ENCODE results near the gene SYNE1.
"Not testable (repeated sequence)": the region's sequence is repeated elsewhere in the genome, so short reads cannot be mapped to it uniquely, and the experiment has no call there.

Gene SYNE1

GRCh38 chr6:152566103-152566875 is 70.9 kb downstream of the SYNE1 start:
- no peak for DNase-seq (ENCODE audit: low read depth, low spot score)

DNA sequence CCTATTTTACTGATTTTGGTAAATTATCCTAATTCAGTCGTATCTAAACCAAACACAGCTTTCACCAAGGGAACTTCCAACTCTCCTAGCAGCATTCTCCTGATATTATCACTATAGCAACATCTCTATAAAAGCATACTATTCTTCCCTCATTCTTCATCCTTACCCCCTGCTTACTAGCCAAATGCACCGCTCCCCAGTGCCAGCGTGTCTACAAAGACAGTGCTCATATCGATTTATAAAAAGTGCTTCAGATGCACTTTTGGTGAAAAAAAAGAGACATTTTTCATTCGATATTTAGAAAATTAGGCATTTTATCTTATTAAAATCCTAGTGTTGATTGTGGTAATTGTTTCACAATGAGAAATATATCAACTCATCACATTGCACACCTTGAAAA is 74.0 kb downstream of the SYNE1 start:
- DNase-seq (ENCODE audit: low read depth, low spot score), result no peak

- not testable (repeated sequence) for DNase-seq (ENCODE audit: low read depth, low spot score)
These were observed 78.4 kb downstream of the SYNE1 start for GRCh38 chr6:152558798-152559197.

GRCh38 chr6:152557502-152557901 is 79.7 kb downstream of the SYNE1 start:
- no peak for DNase-seq (ENCODE audit: low read depth, low spot score)

DNA sequence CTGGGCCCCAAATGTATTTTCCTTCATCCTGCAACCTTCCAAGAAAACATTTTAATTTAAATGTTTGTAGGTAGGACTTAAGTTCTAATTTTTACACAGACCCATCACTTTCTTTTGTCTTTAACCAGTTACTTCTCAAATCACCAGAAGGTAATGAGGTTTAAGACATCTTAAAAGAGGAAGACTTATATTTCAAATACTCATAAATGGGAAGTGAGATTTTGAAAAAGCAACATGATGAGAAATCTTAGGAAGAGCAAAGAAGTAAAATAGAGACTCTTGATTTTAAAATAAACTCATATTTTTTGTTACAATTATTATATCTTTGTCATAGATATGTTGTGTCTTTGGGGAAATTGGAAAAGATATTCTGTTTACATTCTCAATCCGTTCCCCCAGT is 82.3 kb downstream of the SYNE1 start:
- no peak for DNase-seq (ENCODE audit: low read depth, low spot score)

GRCh38 chr6:152552616-152553209 is 84.4 kb downstream of the SYNE1 start:
- DNase-seq (ENCODE audit: low read depth, low spot score), result peak; percentile 39

DNA sequence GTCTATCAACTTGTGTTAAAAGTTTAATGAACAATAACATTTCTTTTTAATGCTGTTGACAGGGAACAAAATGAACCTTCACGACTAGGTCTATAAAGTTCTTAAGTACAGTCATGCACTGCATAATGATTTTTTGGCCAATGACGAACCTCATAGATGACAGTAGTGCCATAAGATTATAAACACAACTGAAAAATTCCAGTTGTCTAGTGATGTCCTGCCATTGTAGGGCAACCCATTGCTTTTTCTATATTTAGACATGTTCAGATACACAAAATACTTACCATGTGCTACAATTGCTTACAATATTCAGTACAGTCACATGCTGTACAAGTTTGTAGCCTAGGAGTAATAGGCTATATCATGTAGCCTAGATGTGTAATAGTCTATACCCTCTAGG is 93.6 kb downstream of the SYNE1 start:
- no peak for DNase-seq (ENCODE audit: low read depth, low spot score)

- DNase-seq (ENCODE audit: low read depth, low spot score), result no peak
These were observed 96.8 kb downstream of the SYNE1 start for GRCh38 chr6:152540381-152540780.

DNA sequence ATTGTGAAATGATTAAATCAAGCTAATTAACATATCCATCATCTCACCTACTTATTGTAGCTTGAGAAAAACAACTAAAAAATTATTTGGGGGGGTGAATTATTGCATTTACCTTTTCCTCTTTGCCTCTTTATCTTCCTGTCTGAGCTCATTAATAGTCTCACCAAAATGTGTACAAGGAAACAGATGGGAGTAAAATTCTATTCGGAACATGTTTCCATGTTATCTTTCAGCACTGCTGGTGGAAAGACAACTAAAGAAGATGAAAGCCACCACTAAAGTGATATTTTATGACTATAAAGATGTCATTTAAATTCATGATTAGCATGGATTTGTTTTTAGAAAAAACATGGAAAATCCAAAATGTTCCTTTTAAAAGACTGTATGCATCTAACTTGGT is 102.6 kb downstream of the SYNE1 start:
- DNase-seq (ENCODE audit: low read depth, low spot score), result no peak

GRCh38 chr6:152532556-152533422 is 104.4 kb downstream of the SYNE1 start:
- no peak for DNase-seq (ENCODE audit: low read depth, low spot score)

DNA sequence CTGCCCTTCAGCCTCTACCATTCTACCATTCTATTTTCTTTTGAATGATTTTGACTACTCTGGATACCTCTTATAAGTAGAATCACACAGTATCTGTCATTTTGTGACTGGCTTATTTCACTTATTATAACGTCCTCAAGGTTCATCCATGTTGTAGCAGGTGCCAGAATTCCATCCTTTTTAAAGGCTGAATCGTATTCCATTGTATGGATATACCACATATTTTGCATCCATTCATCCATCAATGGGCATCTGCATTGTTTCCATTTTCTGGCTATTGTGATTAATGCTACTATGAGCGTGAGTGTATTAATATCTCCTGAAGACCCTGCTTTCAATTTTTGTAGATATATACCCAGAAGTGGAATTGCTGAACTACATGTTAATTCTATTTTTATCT is 105.5 kb downstream of the SYNE1 start:
- no peak for DNase-seq (ENCODE audit: low read depth, low spot score)

DNA sequence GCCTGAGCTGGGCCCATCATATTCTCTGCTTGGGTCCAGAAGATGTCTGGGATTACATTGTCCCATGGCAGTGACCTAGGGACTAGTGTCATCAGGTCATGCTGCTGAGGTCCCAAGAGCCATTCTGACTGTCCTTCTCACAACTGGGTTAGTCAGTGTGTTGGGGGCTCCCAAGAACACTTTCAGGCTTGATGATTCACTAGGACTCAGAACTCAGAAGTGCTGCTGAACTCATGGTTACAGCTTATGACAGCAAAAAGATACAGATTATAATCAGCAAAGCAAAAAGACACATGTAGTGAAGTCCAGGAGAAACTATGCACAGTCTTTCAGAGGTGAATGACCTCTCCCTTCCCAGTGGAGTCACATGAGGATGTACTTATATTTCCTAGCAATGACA is 107.8 kb downstream of the SYNE1 start:
- no peak for DNase-seq (ENCODE audit: low read depth, low spot score)

DNA sequence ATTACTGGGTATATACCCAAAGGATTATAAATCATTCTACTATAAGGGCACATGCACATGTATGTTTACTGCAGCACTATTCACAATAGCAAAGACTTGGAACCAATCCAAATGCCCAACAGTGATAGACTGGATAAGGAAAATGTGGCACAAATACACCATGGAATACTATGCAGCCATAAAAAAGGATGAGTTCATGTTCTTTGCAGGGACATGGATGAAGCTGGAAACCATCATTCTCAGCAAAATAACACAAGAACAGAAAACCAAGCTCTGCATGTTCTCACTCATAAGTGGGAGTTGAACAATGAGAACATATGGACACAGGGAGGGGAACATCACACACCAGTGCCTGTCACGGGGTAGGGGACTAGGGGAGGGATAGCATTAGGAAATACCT is 123.0 kb downstream of the SYNE1 start:
- DNase-seq (ENCODE audit: low read depth, low spot score), result not testable (repeated sequence)

DNA sequence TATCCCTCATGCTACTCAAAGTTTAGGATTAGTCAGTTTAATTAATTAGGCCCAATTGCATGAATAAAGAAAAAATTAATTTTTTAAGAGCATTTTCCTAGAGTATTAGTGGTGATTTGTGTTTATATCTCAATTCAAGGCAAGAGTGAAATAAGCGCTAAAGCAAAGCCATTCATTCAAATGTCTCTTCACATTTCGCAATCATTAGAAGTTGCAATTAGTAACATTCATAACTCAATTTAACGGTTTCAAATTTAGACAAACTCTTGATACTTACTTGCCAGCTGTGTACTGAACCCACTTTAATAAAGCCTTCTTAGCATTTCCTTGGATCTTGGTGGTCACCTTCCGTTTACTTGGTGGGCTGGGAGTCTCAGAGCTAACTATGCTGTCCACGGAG is 127.2 kb downstream of the SYNE1 start:
- DNase-seq (ENCODE audit: low read depth, low spot score), result no peak

- no peak for DNase-seq (ENCODE audit: low read depth, low spot score)
These were observed 128.7 kb downstream of the SYNE1 start for GRCh38 chr6:152508477-152508876.

GRCh38 chr6:152503546-152503945 is 133.6 kb downstream of the SYNE1 start:
- DNase-seq (ENCODE audit: low read depth, low spot score), result no peak

- DNase-seq (ENCODE audit: low read depth, low spot score), result no peak
These were observed 134.6 kb downstream of the SYNE1 start for GRCh38 chr6:152502421-152503188.

DNA sequence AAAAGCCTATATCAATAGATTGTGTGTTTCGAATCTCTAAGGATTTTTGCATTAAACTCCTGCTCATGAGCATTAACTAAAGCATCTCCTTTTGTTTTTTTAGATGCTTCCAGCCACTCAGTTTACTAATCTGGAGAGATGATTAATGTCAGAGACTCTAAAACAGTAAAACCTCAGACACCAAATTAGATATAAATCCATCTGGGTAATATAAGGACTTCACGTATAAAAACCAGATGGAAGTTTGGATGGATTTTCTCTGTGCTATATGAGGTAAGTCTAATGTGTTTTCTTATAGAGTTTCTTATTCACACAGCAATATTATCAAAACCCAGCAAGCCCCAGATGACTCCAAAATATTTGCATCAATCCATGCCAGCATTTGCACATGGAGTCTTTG is 137.2 kb downstream of the SYNE1 start:
- no peak for DNase-seq (ENCODE audit: low read depth, low spot score)

GRCh38 chr6:152496731-152497130 is 140.4 kb downstream of the SYNE1 start:
- no peak for DNase-seq (ENCODE audit: low read depth, low spot score)

DNA sequence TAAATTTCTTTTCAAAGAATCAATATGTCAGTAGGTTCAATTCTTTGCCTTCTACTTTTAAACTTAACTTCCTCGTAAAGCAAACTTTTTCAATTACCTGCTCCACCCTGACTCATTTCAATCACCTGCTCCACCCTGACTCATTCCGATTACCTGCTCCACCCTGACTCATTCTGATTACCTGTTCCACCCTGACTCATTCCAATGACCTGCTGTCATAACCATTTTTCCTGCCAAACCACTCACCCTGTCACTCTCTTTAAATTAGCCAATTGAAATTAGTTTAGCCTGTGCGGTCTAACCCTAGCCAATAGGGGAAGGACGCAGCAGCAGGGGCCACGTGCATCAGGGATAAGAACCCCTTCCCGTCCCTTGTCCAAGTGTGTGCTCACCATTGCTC is 141.7 kb downstream of the SYNE1 start:
- not testable (repeated sequence) for DNase-seq (ENCODE audit: low read depth, low spot score)

GRCh38 chr6:152492281-152492680 is 144.9 kb downstream of the SYNE1 start:
- not testable (repeated sequence) for DNase-seq (ENCODE audit: low read depth, low spot score)

GRCh38 chr6:152491501-152491900 is 145.7 kb downstream of the SYNE1 start:
- not testable (repeated sequence) for DNase-seq (ENCODE audit: low read depth, low spot score)

Data from smooth muscle cell of the brain vasculature (primary cell).